Activated CD8-positive, alpha-beta memory T cell treated with anti-CD3 and anti-CD28 coated beads, Interleukin-2, amount 50 U/mL, for 4 hours (primary cell): ENCODE measurements around the gene ZBTB45.
"Not testable (repeated sequence)": the region's sequence is repeated elsewhere in the genome, so short reads cannot be mapped to it uniquely, and the experiment has no call there.

Source experiments
- DNase-seq: peaks from one replicate; pipeline ENCODE4 v3.0.0-alpha.2; 2020

ZBTB45 gene

GRCh38 chr19:58474997-58475713, 44.5 kb downstream of the ZBTB45 start:
- no peak for DNase-seq

GRCh38 chr19:58474291-58474996, 45.2 kb downstream of the ZBTB45 start:
- no peak for DNase-seq

- no peak for DNase-seq
Observed at GRCh38 chr19:58473775-58474174, 45.8 kb downstream of the ZBTB45 start.

DNA sequence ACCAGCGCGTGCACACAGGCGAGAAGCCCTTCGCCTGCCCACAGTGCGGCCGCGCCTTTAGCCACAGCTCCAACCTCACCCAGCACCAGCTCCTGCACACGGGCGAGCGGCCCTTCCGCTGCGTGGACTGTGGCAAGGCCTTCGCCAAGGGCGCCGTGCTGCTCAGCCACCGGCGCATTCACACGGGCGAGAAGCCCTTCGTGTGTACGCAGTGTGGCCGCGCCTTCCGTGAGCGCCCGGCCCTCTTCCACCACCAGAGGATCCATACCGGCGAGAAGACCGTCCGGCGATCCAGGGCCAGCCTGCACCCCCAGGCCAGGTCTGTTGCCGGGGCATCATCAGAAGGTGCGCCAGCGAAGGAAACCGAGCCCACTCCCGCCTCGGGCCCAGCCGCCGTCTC, 47.9 kb downstream of the ZBTB45 start:
- no peak for DNase-seq

DNA sequence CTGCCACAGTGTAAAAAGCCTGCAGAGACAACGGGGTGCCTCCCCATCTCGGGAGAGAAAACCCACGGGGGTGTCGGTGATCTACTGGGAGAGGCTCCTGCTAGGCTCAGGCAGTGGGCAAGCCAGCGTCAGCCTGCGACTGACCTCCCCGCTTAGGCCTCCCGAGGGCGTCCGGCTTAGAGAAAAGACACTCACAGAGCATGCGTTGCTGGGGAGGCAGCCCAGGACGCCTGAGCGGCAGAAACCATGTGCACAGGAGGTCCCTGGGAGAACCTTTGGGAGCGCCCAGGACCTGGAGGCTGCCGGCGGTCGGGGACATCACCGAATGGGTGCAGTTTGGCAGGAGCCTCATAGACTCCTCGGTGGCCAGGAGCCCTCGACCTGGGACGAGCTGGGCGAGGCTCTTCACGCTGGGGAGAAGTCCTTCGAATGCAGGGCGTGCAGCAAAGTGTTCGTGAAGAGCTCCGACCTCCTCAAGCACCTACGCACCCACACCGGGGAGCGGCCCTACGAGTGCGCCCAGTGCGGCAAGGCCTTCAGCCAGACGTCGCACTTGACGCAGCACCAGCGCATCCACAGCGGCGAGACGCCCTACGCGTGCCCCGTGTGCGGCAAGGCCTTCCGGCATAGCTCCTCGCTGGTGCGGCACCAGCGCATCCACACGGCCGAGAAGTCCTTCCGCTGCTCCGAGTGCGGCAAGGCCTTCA, 48.6 kb downstream of the ZBTB45 start:
- DNase-seq: not testable (repeated sequence)

DNA sequence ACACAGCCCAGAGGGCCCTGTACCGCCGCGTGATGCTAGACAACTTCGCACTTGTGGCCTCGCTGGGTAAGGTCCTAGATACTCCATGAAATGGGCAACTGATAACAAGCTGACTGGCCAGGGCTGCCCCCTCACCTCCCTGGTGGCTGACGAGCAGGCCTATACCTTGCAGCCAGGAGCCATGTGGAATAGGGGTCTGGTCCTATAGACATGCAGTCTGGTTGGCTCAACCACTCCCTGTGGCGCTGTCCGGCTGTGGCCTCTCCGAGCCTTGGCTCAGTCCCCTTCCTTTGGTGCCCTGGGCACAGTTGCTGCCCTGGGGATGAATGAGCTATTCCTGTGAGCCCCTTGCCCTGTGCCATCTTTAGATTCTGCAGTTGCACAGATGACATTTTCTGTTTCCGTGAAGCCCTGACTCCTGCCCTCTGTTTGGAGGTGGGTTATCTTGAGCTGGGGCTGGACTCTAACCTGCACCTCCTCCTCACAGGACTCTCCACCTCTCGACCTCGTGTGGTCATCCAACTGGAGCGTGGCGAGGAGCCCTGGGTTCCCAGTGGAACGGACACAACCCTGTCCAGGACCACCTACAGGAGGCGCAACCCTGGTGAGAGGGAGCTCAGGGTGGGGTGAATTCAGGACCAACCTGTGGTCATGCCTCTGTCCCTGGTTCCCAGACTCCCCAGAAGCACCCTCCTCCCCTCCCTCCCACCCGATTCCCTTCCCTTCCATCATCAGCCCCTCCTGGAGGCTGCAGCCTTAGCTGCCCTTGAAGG, 50.2 kb downstream of the ZBTB45 start:
- DNase-seq: no peak

- no peak for DNase-seq
Observed at GRCh38 chr19:58468216-58468839, 51.3 kb downstream of the ZBTB45 start.

- DNase-seq: peak; percentile 98
Observed at GRCh38 chr19:58466760-58467589, 52.6 kb downstream of the ZBTB45 start, which contains the start of gene ZNF324. Gene ZNF324 (plus strand): TSS chr19:58467080. CDS start chr19:58469186, 2,106 bp downstream.

DNA sequence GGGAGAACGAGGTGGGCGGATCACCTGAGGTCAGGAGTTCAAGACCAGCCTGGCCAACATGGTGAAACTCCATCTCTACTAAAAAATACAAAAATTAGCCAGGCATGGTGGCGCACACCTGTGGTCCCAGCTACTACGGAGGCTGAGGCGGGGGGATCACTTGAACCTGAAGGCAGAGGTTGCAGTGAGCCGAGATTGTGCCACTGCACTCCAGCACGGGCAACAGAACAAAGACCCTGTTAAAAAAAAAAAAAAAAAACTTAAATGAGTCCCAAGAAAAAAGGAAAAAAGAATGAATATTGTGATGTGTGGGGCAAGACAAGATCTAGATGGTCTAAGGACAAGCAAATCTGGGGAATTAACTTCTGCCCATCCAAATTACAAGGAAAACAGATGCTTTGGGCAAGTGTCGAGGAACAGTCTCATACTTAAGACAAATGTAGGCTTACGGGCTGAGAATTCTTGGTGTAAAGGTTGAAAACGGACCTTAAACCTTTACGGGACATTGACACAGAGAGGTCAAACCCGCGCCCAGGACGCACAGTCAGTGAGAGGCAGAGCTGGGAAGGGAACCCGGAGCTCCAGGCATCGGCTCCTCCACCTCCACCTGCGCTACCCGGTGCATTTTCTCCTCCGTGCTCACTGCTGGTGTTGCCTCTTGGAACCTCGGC, 53.4 kb downstream of the ZBTB45 start:
- DNase-seq: no peak
